GM12874 (cell line): Measurements from ENCODE around the gene KRT6C.

Source experiments
- CTCF ChIP-seq: IDR thresholded peaks from 2 replicates; pipeline ENCODE4 v1.5.1; 2011; ENCODE audit warnings: low read depth, mild to moderate bottlenecking, control low read depth, low read length, moderate library complexity; ENCODE audit not compliant: insufficient read depth

Gene KRT6C

GRCh38 chr12:52513736-52514135 is 40.1 kb upstream of the KRT6C start:
- no peak for TF ChIP-seq CTCF

- no peak for TF ChIP-seq CTCF
Observed at GRCh38 chr12:52508211-52508610, 34.6 kb upstream of the KRT6C start.

- TF ChIP-seq CTCF, result peak; percentile 38; the same call in 1 of the 2 replicates
Observed at GRCh38 chr12:52506858-52507715, 33.5 kb upstream of the KRT6C start.

GRCh38 chr12:52502877-52503276 is 29.3 kb upstream of the KRT6C start:
- TF ChIP-seq CTCF, result no peak

- no peak for TF ChIP-seq CTCF
Observed at GRCh38 chr12:52501490-52501889, 27.9 kb upstream of the KRT6C start.

GRCh38 chr12:52499806-52500560 is 26.4 kb upstream of the KRT6C start:
- no peak for TF ChIP-seq CTCF

GRCh38 chr12:52498946-52499345 is 25.3 kb upstream of the KRT6C start:
- TF ChIP-seq CTCF, result no peak
